Choroid plexus epithelial cell (primary cell): Measurements from ENCODE around the gene UBL4B.

Experiments used
- DNase-seq: peaks from one replicate; pipeline ENCODE4 v3.0.0-alpha.2; 2010; ENCODE audit warnings: low read depth
- H3K4me3 ChIP-seq: 2 replicates; pipeline ENCODE4 v1.5.1; 2011; ENCODE audit warnings: low read depth, mild to moderate bottlenecking, control low read depth, low read length, moderate library complexity
- TF ChIP-seq, protein P1 (sequence below): conservative IDR thresholded peaks from 2 replicates; pipeline ENCODE4 v1.5.1; 2011; ENCODE audit warnings: low read depth, mild to moderate bottlenecking, control low read depth, inconsistent platforms, low read length, moderate library complexity

Gene UBL4B

DNA sequence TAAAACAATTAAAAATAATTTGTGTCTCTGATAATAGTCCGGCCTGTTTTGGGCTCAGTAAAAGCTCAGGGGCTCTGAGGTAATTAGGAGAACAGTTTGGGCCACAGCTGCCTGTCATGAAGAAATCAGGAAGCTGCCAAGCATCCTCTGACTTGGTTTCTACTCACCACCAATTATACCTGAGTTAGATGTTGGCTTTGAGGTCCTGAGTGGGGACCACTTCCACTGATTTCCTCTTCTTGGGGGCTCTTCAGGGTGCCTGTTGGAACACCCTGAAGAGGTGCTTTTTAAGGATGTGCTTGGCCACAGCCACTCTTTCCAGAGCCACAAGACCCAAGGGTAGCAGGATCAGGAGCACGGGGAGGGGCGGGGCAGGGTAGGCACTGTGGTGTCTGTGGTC, 48.9 kb downstream of the UBL4B start:
- no peak for DNase-seq
- no peak overlapping the region for H3K4me3 ChIP-seq
- TF ChIP-seq, protein P1, sequence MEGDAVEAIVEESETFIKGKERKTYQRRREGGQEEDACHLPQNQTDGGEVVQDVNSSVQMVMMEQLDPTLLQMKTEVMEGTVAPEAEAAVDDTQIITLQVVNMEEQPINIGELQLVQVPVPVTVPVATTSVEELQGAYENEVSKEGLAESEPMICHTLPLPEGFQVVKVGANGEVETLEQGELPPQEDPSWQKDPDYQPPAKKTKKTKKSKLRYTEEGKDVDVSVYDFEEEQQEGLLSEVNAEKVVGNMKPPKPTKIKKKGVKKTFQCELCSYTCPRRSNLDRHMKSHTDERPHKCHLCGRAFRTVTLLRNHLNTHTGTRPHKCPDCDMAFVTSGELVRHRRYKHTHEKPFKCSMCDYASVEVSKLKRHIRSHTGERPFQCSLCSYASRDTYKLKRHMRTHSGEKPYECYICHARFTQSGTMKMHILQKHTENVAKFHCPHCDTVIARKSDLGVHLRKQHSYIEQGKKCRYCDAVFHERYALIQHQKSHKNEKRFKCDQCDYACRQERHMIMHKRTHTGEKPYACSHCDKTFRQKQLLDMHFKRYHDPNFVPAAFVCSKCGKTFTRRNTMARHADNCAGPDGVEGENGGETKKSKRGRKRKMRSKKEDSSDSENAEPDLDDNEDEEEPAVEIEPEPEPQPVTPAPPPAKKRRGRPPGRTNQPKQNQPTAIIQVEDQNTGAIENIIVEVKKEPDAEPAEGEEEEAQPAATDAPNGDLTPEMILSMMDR: no peak

DNA sequence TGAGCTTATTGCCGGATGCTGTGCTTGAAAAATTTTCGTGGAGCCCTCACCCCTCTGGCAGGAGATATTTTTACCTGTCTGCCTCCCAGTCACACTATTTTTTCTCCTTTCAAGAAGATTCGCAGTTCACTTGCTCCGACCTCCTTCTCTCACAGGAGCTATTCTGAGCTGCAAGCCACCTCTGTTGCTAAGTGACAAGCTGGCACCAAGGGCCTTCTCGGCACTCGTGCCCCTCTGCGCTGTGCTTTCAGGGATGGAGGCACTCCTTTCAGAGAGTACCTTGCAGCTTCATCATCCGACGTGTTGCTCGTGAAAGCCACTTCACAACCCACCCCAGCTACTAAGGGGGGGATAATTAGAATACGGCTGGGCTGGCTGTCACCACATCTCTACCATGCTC, 49.6 kb downstream of the UBL4B start:
- DNase-seq: no peak
- TF ChIP-seq, protein P1: no peak
- no peak overlapping the region for H3K4me3 ChIP-seq
